ENCODE data around the gene ASAP3.

Gene ASAP3

GRCh38 chr1:23478896-23479665, 4.9 kb downstream of the ASAP3 start:
- DNase-seq (ENCODE audit: low read depth in 3 of 3, low spot score in 1 of 3), result no peak

- no peak for DNase-seq (ENCODE audit: low read depth in 3 of 3, low spot score in 1 of 3)
Observed at GRCh38 chr1:23477359-23478144, 6.4 kb downstream of the ASAP3 start.

DNA sequence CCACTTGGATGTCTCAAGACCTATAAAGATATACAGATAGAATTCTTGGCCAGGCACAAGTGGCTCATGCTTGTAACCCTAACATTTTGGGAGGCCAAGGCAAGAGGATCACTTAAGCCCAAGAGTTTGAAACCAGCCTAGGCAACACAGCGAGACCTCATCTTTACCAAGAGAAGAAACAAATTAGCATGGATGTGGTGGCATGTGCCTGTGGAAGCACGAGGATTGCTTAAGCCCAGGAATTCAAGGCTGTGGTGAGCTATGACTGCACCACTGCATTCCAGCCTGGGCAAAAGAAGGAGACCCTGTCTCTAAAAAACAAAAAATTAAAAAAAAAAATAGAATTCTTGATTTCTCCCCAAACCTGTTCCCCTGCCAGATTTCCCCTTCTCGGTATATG, 8.3 kb downstream of the ASAP3 start:
- DNase-seq (ENCODE audit: low read depth in 3 of 3, low spot score in 1 of 3), result no peak

DNA sequence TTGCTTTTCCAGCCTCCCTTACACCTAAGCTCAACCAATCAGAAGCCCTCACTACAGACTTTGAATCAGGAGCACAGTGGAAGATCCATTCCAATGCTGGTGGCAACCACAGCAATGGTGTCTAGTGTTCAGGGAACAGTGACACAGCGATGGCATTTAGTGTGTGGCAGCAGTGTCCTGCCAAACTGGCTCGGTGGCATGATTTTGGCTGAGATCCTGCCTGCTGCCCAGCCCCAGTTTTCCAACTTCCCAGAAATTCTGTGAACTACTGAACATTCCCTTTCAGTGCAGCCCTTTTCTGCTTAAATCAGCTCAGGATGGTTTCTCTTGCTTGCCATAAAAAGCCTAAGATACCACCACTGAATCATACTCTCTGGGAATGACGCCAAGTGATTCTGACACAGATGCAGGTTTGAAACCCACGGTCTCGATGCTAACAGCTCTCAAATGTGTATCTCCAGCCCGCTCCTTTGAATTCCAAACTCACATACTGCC, 8.8 kb downstream of the ASAP3 start:
- no peak for DNase-seq (ENCODE audit: low read depth in 3 of 3, low spot score in 1 of 3)

DNA sequence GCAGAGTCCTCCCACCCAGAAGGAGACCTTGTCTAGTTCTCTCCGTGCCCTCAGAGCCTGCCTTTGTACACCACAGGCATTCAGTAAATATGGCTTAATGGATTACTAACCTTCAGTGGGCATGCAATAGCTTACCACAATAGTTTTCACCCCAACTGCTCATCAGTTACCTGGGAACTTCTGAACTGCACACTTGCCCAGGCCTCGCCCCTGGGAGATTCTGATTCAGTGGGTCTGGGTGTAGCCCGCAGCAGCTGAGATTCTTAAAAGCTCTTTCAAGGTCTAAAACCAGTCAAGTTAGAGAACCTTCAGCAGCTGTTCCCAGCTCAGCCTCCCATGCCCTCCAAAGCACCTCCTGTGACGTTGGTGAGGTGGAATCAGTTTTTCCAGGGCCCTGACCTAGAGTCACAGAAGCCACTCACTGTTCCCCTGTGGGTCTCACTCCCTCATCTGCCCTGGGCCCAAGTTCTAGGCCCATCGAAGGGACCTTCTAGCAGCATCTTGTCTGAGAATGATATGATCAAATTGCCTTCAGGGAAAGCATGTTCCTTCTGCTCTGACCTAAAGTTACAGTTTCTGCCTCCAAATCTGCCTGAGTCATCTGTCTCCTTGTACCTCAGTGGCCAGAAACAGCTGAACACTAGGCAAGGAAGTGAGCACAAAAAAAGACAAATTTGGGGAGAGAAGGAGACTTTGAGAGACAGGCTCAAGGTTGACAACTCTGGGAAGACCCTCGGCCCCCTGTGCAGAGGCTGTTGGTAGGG, 10.8 kb downstream of the ASAP3 start:
- no peak for DNase-seq (ENCODE audit: low read depth in 3 of 3, low spot score in 1 of 3)

DNA sequence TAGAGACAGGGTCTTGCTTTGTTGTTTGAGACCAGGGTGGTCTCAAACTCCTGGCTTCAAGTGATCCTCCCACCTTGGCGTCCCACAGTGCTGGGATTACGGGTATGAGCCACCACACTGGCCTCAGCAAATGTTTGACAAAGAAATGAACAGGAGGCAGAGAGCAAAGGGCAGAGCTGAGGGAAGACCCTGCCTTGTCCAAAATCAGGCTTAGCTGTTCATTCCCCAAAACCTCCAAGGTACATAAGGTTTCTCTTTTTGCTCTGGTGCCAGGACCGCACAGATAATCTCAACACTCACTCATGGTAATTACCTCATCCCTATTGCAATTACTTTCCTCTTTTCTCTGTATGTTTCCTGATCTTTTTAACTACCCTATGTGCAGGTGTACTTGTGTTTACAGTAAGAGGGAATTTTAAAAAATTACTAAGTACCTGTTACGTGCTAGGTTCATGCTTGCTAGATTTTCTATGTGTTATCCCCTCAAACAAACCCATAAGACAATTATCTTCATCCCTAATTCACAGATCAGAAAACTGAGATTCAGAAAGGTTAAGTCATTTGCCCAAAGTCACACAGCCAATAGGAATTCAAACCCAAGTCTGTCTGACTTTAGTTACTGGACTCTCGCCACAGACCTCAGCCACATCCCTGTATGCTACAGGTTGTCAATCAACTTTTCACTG, 11.5 kb downstream of the ASAP3 start:
- DNase-seq (ENCODE audit: low read depth in 3 of 3, low spot score in 1 of 3), result no peak

- no peak for DNase-seq (ENCODE audit: low read depth in 3 of 3, low spot score in 1 of 3)
Observed at GRCh38 chr1:23471473-23472075, 12.4 kb downstream of the ASAP3 start.

DNA sequence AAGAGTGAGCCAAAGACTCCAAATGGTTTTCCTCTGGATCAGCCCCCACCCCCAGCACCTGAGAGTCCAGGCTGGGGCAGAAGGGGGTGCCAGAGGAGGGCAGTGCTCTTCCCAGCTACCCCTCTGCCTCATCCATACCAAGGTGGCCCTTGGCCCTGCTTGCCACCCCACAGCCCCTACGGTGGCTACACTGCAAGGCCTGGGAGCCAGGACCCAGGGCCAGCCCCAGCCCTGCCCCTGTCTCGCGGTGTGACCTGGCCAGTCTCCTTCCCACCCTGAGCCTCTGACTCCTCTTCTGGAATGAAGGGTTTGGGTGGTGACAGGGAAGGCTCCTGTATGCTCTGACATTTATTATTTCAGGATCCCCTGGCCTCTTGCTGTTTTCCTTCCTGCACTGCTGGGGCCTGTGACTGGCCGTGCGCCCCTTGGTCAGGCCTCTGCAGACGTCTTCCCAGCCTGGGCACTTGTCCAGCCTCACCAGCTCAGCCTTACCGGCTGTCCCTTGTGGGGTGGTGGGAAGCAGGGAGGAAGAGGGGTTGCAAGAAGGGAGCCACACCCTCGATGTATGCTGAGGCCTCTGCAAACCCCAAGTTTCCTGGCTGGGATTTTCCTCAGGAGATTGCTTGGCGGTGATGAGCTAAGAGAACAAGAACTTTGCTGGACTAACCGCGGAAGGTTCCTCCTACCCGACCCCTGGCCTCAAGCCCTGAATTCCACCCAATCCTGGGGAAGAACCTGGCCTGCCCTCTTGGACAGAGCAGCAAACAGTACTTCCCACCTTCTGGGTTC, 13.5 kb downstream of the ASAP3 start:
- no peak for DNase-seq (ENCODE audit: low read depth in 3 of 3, low spot score in 1 of 3)

DNA sequence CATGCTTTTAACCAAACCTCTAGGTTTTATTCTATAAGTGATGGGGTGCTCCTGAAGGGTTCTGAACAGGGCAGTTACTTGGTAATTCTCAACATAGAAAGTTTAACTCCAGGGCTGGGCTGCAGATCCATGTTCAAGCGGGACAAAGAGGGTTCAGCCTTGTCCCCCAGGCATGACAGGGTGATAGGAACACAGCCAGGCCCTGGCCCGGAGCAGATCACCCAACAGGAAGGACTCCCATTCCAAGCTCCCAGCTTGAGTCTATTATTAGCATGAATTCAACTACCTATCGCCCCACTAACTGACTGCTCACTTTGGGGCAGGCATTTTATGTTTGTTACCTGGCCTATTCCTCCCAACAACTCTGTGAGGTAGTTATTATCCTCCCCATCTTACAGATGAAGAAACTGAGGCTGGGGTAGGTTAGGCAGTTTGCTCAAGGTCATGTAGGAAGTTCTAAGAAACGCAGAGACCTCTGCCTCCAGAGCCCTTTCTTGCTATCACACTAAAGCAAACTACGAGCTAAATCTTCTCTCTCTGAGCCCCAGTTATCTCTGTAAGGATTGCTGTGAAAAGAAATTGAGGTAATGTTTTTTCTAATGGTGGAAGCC, 14.5 kb downstream of the ASAP3 start:
- DNase-seq (ENCODE audit: low read depth in 3 of 3, low spot score in 1 of 3), result no peak

DNA sequence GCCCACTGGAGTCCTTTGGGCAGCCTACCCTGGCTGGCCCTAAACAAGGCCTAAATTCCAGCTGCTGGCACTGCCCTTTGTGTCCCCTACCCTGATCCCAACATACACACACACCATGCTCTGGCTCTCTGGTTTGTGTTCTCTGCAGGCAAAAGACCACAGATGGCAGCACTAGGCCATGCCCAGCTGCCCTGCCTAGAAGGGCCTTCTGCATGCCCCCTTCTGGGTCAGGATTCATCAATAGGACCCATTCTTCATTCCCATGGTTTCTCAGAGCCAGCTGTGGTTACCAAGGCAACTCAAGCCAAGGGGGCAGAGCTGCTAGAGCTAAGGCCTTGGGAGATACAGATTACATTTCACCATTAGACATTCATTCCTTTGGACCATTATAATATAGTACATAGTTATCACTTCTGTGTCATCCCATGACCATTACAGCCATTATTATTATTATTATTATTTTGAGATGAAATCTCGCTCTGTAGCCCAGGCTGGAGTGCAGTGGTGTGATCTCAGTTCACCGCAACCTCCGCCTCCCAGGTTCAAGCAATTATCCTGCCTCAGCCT, 17.5 kb downstream of the ASAP3 start:
- DNase-seq (ENCODE audit: low read depth in 3 of 3, low spot score in 1 of 3), result no peak

- DNase-seq (ENCODE audit: low read depth in 3 of 3, low spot score in 1 of 3), result no peak
Observed at GRCh38 chr1:23463286-23463685, 20.7 kb downstream of the ASAP3 start.

- no peak for DNase-seq (ENCODE audit: low read depth in 3 of 3, low spot score in 1 of 3)
Observed at GRCh38 chr1:23462766-23463165, 21.2 kb downstream of the ASAP3 start.

DNA sequence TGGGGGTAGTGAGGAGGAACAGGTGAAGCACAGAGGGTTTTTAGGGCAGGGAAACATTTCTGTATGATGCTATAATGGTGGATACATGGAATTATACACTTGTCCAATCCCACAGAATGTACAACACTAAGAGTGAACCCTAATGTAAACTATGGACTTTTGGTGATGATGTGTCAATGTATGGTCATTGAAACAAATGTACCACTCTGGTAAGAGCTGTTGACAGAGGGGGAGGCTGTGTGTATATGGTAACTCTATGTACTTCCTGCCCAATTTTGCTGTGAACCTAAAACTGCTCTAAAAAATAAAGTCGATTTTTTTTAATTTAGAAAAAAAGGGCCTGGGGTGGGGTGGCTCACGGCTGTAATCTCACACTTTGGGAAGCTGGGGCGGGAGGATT, 22.9 kb downstream of the ASAP3 start:
- no peak for DNase-seq (ENCODE audit: low read depth in 3 of 3, low spot score in 1 of 3)

- no peak for DNase-seq (ENCODE audit: low read depth in 3 of 3, low spot score in 1 of 3)
Observed at GRCh38 chr1:23460519-23460918, 23.5 kb downstream of the ASAP3 start.

- DNase-seq (ENCODE audit: low read depth in 3 of 3, low spot score in 1 of 3), result no peak
Observed at GRCh38 chr1:23459338-23459757, 24.6 kb downstream of the ASAP3 start.

GRCh38 chr1:23456226-23456625, 27.8 kb downstream of the ASAP3 start:
- DNase-seq (ENCODE audit: low read depth in 3 of 3, low spot score in 1 of 3), result no peak

- DNase-seq (ENCODE audit: low read depth in 3 of 3, low spot score in 1 of 3), result no peak
Observed at GRCh38 chr1:23453455-23454000, 30.5 kb downstream of the ASAP3 start.

GRCh38 chr1:23452011-23452411, 32.0 kb downstream of the ASAP3 start:
- DNase-seq (ENCODE audit: low read depth in 3 of 3, low spot score in 1 of 3), result no peak

- no peak for DNase-seq (ENCODE audit: low read depth in 3 of 3, low spot score in 1 of 3)
Observed at GRCh38 chr1:23451441-23451840, 32.5 kb downstream of the ASAP3 start.

Data from stimulated activated CD4-positive, alpha-beta T cell treated with anti-CD3 and anti-CD28 coated beads, TNF-alpha, amount 100 ng/mL, for 1 hour (primary cell).